HCT116 (cell line): ENCODE data around the gene RAD23A. TPM values are rescaled to one million over a fixed set of nuclear protein-coding genes. Genes with fewer than 3 reads are reported as not detected.

ENCODE experiments used
- CBX3 ChIP-seq: IDR thresholded peaks from 2 replicates; pipeline ENCODE4 v1.6.1; 2012; ENCODE audit warnings: low read depth
- CTCF ChIP-seq, 3 experiments: fragments of 200-600 bp in 1 of 3; sonication (generic) in 1 of 3; IDR thresholded peaks in 2 of 3; conservative IDR thresholded peaks in 1 of 3; 2 replicates each; pipeline ENCODE4 v1.5.1; 2012 to 2017; ENCODE audit warnings: low read depth in 2 of 3, low read length in 2 of 3, antibody characterized with exemption in 1 of 3, borderline replicate concordance in 1 of 3, control low read depth in 1 of 3, mild to moderate bottlenecking in 1 of 3, mixed read lengths in 1 of 3, mixed run types in 1 of 3, moderate library complexity in 1 of 3; ENCODE audit not compliant: insufficient read depth in 1 of 3
- EGR1 ChIP-seq: IDR thresholded peaks from 2 replicates; pipeline ENCODE4 v1.6.1; 2012; ENCODE audit warnings: low read depth
- EZH2 ChIP-seq: fragments of 200-600 bp; sonication (generic); IDR thresholded peaks from 2 replicates; pipeline ENCODE4 v1.6.1; 2017; ENCODE audit warnings: antibody characterized with exemption, mixed run types
- JUND ChIP-seq: IDR thresholded peaks from 2 replicates; pipeline ENCODE4 v1.6.1; 2012
- POLR2A ChIP-seq: IDR thresholded peaks from 2 replicates; pipeline ENCODE4 v1.7.0; 2011; ENCODE audit warnings: borderline replicate concordance; ENCODE audit not compliant: insufficient read depth, insufficient read length; ENCODE audit errors: extremely low read depth
- RAD21 ChIP-seq: IDR thresholded peaks from 2 replicates; pipeline ENCODE4 v1.6.1; 2012; ENCODE audit warnings: low read depth, mild to moderate bottlenecking
- REST ChIP-seq: IDR thresholded peaks from 2 replicates; pipeline ENCODE4 v1.6.1; 2012; ENCODE audit warnings: low read depth
- SIN3A ChIP-seq: IDR thresholded peaks from 2 replicates; pipeline ENCODE4 v1.6.1; 2012; ENCODE audit warnings: low read depth
- ZNF274 ChIP-seq: fragments of 200-500 bp; sonication (Bioruptor generic); IDR thresholded peaks from 2 replicates; pipeline ENCODE4 v1.6.1; 2014; ENCODE audit warnings: mild to moderate bottlenecking, low read depth, low read length, inconsistent platforms
- total RNA-seq: library from RNA; stranded (reverse); gene quantifications from one replicate; pipeline ENCODE4 v1.2.1, GENCODE V29; 2021; ENCODE audit not compliant: unreplicated experiment

RAD23A gene
- total RNA-seq, 1 experiment from 2014 or later, result 163 TPM

- TF ChIP-seq CBX3 (no peak), EZH2 (no peak), SIN3A (peak; percentile 91), REST (no peak), EGR1 (peak; percentile 57; the same call in 1 of the 2 replicates), RAD21 (no peak), POLR2A (peak; percentile 96), ZNF274 (no peak), JUND (no peak), CTCF (IDR thresholded peaks at IDR 0.05 in 2 of 3, conservative IDR thresholded peaks at IDR 0.05 in 1 of 3; ENCODE audit: borderline replicate concordance in 1 of 3, insufficient read depth in 1 of 3, low read depth in 2 of 3, low read length in 2 of 3) (no peak)
Observed at GRCh38 chr19:12937927-12938778, 7.5 kb upstream of the RAD23A start, which contains the start of gene CALR (continued).
